ENCODE results near the gene APCDD1L.

GRCh38 chr20:58452667-58453255, 62.4 kb downstream of the APCDD1L start:
- TF ChIP-seq YY1 (IDR thresholded peaks at IDR 0.05): no peak
- no peak for TF ChIP-seq CTCF (IDR thresholded peaks at IDR 0.05; ENCODE audit: low read depth, low read length, missing input control)
- no peak for TF ChIP-seq REST (IDR thresholded peaks at IDR 0.05)
- TF ChIP-seq EGR1 (IDR thresholded peaks at IDR 0.05; ENCODE audit: low read depth in 2 of 2): no peak
- TF ChIP-seq TAF1 (conservative IDR thresholded peaks at IDR 0.05): no peak
- no peak for TF ChIP-seq GABPA (IDR thresholded peaks at IDR 0.05 in 1 of 2, conservative IDR thresholded peaks at IDR 0.05 in 1 of 2)
- no peak for TF ChIP-seq RXRA (IDR thresholded peaks at IDR 0.05)
- no peak for TF ChIP-seq MAX (IDR thresholded peaks at IDR 0.05)
- no peak for TF ChIP-seq NR2F2 (IDR thresholded peaks at IDR 0.05)
